B cell (primary cell): Measurements from ENCODE around the gene DLK2. TPM values are rescaled to one million over a fixed set of nuclear protein-coding genes. Genes with fewer than 3 reads are reported as not detected.
"Not testable (repeated sequence)": the region's sequence is repeated elsewhere in the genome, so short reads cannot be mapped to it uniquely, and the experiment has no call there.

Experiments
- ATAC-seq: fragments of 200-7000 bp; cut with Tn5 transposase; one replicate; pipeline ENCODE4 v1.10.0; 2021; ENCODE audit warnings: low read depth, mild to moderate bottlenecking, moderate number of reproducible peaks, moderate library complexity
- CTCF ChIA-PET: fragments of 350-600 bp; sonication (Branson Sonifier 250); formaldehyde crosslinking; loops from one replicate; lab custom pipeline; 2021; ENCODE audit warnings: antibody characterized with exemption, inconsistent platforms; lab: Charles Lee
- POLR2A ChIA-PET: fragments of 350-600 bp; sonication (Branson Sonifier 250); formaldehyde crosslinking; loops from one replicate; lab custom pipeline; 2021; ENCODE audit warnings: antibody characterized with exemption; lab: Charles Lee
- DNase-seq: peaks from one replicate; pipeline ENCODE4 v3.0.0; 2013
- H2AFZ ChIP-seq: 2 replicates; pipeline ENCODE4 v1.6.1; 2012; ENCODE audit warnings: mild to moderate bottlenecking, low read depth, low read length; ENCODE audit not compliant: insufficient read depth, poor library complexity, severe bottlenecking
- H3K27ac ChIP-seq, 2 donors: 1 replicate in 1 of 2; 2 replicates in 1 of 2; pipeline ENCODE4 v1.5.1; 2012 to 2013; ENCODE audit warnings: low read length in 2 of 2, mild to moderate bottlenecking in 2 of 2, moderate library complexity in 1 of 2
- H3K27me3 ChIP-seq, 4 experiments: fragments of 200-600 bp in 1 of 4; sonication (generic) in 1 of 4; replicated peaks in 1 of 4; 1 replicate in 2 of 4; 2 replicates in 2 of 4; pipeline versions ENCODE4 v1.6.1 to v1.7.0; 2013 to 2016; ENCODE audit warnings: low read length in 3 of 4, mild to moderate bottlenecking in 2 of 4, mixed read lengths in 1 of 4, moderate library complexity in 1 of 4; ENCODE audit not compliant: insufficient read depth in 4 of 4, control insufficient read depth in 3 of 4; ENCODE audit errors: control extremely low read depth in 1 of 4
- H3K36me3 ChIP-seq, 2 experiments: replicated peaks in 1 of 2; 1 replicate in 1 of 2; 2 replicates in 1 of 2; pipeline versions ENCODE4 v1.6.1 to v1.7.1; 2013; ENCODE audit warnings: low read length in 1 of 2; ENCODE audit not compliant: insufficient read depth in 2 of 2, control insufficient read depth in 1 of 2; ENCODE audit errors: control extremely low read depth in 1 of 2, extremely low read depth in 1 of 2
- H3K4me1 ChIP-seq, 2 donors: fragments of 200-600 bp in 1 of 2; sonication (generic) in 1 of 2; 1 replicate in 1 of 2; 2 replicates in 1 of 2; pipeline versions ENCODE4 v1.5.1 to v1.6.1; 2013 to 2017; ENCODE audit warnings: low read length in 2 of 2; ENCODE audit not compliant: control insufficient read depth in 2 of 2, insufficient read depth in 2 of 2
- H3K4me2 ChIP-seq: replicated peaks from 2 replicates; pipeline ENCODE3; 2012; ENCODE audit warnings: mild to moderate bottlenecking, low read depth, low read length; ENCODE audit not compliant: poor library complexity, severe bottlenecking
- H3K4me3 ChIP-seq, 5 experiments: fragments of 200-600 bp in 1 of 5; sonication (generic) in 1 of 5; 1 replicate in 3 of 5; 2 replicates in 2 of 5; pipeline versions ENCODE4 v1.5.1 to v1.7.0; 2011 to 2016; ENCODE audit warnings: low read length in 4 of 5, mild to moderate bottlenecking in 4 of 5, low read depth in 2 of 5, control low read depth in 1 of 5, moderate library complexity in 1 of 5; ENCODE audit not compliant: insufficient read depth in 1 of 5; ENCODE audit errors: control extremely low read depth in 1 of 5, extremely low read depth in 1 of 5
- H3K79me2 ChIP-seq: fragments of 200-600 bp; sonication (generic); one replicate; pipeline ENCODE4 v1.6.0; 2016; ENCODE audit warnings: low read length; ENCODE audit not compliant: control insufficient read depth, insufficient read depth
- H3K9ac ChIP-seq: fragments of 200-600 bp; sonication (generic); 2 replicates; pipeline ENCODE4 v1.6.1; 2017; ENCODE audit warnings: mild to moderate bottlenecking, low read length, moderate library complexity
- H3K9me3 ChIP-seq, 3 donors: one replicate each; pipeline versions ENCODE4 v1.6.1 to v1.7.1; 2013; ENCODE audit warnings: low read length in 2 of 3; ENCODE audit not compliant: control insufficient read depth in 2 of 3, insufficient read depth in 1 of 3; ENCODE audit errors: control extremely low read depth in 1 of 3
- H4K20me1 ChIP-seq: 2 replicates; pipeline ENCODE4 v1.6.0; 2012; ENCODE audit warnings: mild to moderate bottlenecking, low read length; ENCODE audit not compliant: insufficient read depth, control insufficient read depth, poor library complexity, severe bottlenecking
- H3K27ac Mint-ChIP-seq: one replicate; pipeline ENCODE4 v1.8.0; 2021; ENCODE audit warnings: mixed read lengths
- H3K27me3 Mint-ChIP-seq: one replicate; pipeline ENCODE4 v1.8.0; 2021; ENCODE audit warnings: mixed read lengths
- H3K4me1 Mint-ChIP-seq: one replicate; pipeline ENCODE4 v1.8.0; 2021; ENCODE audit warnings: mixed read lengths
- H3K4me3 Mint-ChIP-seq: one replicate; pipeline ENCODE4 v1.8.0; 2021; ENCODE audit warnings: mixed read lengths
- H3K9me3 Mint-ChIP-seq: one replicate; pipeline ENCODE4 v1.8.0; 2022; ENCODE audit warnings: mixed read lengths; ENCODE audit not compliant: insufficient read depth
- EZH2 ChIP-seq: IDR thresholded peaks from 2 replicates; pipeline ENCODE4 v1.6.1; 2012; ENCODE audit warnings: borderline replicate concordance, low read depth, mild to moderate bottlenecking, moderate library complexity, low read length; ENCODE audit not compliant: insufficient read depth, poor library complexity, severe bottlenecking
- WGBS: methylation state at CpG from one replicate; pipeline ENCODE4 v1.1.5; 2013; ENCODE audit warnings: missing lambda C conversion rate; ENCODE audit not compliant: insufficient coverage; 5-methylcytosine and 5-hydroxymethylcytosine counted together
- intact Hi-C: fragments of 100-400 bp; cut with micrococcal nuclease; formaldehyde crosslinking; loops from one replicate; pipeline ENCODE4 v1.10.0; 2022
- polyA plus RNA-seq: library from polyadenylated mRNA; depleted of rRNA; stranded (reverse); fragments of >200 nt; gene quantifications from 2 replicates; pipeline ENCODE4 v1.2.3, GENCODE V29; 2012
- total RNA-seq, 2 donors: library from RNA; stranded (reverse); fragments of 120-200 nt in 1 of 2; gene quantifications; 1 replicate in 1 of 2; 2 replicates in 1 of 2; pipeline versions ENCODE4 v1.2.3 to v1.2.4, GENCODE V29; 2013 to 2022
- TF ChIP-seq, protein P1 (sequence below): fragments of 200-600 bp; IDR thresholded peaks from one replicate; pipeline ENCODE4 v1.8.0; 2022; ENCODE audit warnings: antibody characterized with exemption, mild to moderate bottlenecking

DLK2 gene
- total and polyA plus RNA-seq, 2 donors (not counting 1 experiment from before 2014, with no cell fraction given), result 0.34 TPM; not detected in 1

GRCh38 chr6:43500921-43501320 lies 45.6 kb upstream of the DLK2 start:
- H3K4me1 ChIP-seq, result no peaks in the 10 kb centered on the region
- H3K9ac ChIP-seq, result no peak overlapping the region
- Mint-ChIP-seq H3K9me3 (no peaks in the 10 kb centered on the region), H3K27ac (no peak overlapping the region), H3K4me3 (no peak overlapping the region), H3K4me1 (no peaks in the 10 kb centered on the region), H3K27me3 (no peaks in the 10 kb centered on the region)
- WGBS, result 100% methylated on average over 2 of the region's 3 CpGs
- H3K27ac ChIP-seq, result no peak overlapping the region
- no peaks in the 10 kb centered on the region for H4K20me1 ChIP-seq
- POLR2A ChIA-PET, result no interaction called here
- DNase-seq, result no peak
- H3K4me2 ChIP-seq, result no peak overlapping the region
- CTCF ChIA-PET, result interaction anchor here (0.5 to 3.2 kb wide), 4 partner anchors 9 to 693 kb away, joined by 3 to 11 read pairs (median 3); partner anchors contain the start of gene LRRC73
- H3K9me3 ChIP-seq, result no peaks in the 10 kb centered on the region
- TF ChIP-seq, protein P1, sequence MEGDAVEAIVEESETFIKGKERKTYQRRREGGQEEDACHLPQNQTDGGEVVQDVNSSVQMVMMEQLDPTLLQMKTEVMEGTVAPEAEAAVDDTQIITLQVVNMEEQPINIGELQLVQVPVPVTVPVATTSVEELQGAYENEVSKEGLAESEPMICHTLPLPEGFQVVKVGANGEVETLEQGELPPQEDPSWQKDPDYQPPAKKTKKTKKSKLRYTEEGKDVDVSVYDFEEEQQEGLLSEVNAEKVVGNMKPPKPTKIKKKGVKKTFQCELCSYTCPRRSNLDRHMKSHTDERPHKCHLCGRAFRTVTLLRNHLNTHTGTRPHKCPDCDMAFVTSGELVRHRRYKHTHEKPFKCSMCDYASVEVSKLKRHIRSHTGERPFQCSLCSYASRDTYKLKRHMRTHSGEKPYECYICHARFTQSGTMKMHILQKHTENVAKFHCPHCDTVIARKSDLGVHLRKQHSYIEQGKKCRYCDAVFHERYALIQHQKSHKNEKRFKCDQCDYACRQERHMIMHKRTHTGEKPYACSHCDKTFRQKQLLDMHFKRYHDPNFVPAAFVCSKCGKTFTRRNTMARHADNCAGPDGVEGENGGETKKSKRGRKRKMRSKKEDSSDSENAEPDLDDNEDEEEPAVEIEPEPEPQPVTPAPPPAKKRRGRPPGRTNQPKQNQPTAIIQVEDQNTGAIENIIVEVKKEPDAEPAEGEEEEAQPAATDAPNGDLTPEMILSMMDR, result no peak
- no peak for TF ChIP-seq EZH2
- H3K36me3 ChIP-seq, result peaks cover 0 to 71% of the 10 kb centered on the region in 2 experiments
- intact Hi-C loops, result no loop called here
- peaks cover 3% of the 10 kb centered on the region for H3K79me2 ChIP-seq
- no peak overlapping the region for H3K4me3 ChIP-seq
- ATAC-seq, result no peak
- H3K27me3 ChIP-seq, result no peaks in the 10 kb centered on the region
- H2AFZ ChIP-seq, result no peak overlapping the region

DNA sequence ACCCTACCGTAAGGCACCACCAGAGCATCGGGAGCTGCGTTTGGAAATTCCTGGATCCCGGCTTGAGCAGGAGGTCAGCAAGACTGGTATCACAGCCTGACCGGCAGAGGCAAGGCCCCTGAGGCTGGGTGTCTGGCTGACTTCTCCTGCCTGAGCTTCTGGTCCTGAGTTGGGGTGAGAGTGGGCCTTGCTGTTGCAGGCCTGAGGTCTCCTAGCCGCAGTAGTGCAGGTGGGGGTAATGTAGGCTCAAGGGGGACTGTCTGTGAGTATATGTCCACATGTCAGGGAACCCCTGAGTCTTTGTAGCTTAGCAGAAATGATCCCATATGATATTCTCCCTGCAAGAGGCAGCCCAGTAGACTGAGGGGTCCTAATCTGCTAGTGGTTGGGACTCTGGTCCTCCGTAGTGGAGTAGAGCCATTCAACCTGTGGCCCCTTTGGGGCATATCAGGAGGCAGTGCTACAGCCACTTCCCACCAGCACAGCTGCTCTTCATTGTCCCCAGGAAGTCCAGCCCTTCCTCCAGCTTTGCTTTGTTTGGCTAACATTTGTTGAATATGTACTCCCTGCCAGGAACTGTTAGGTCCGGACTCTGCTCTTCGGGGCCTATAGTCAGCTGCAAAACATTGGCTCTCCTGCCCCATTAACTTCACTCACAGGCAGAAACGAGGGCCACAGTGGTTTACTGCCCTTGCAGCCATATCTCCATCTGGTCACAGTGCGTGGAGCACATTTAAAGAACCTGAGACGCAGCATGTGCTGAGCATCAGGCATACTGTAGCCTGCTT lies 43.9 kb upstream of the DLK2 start:
- Mint-ChIP-seq H3K4me3 (no peak overlapping the region), H3K27me3 (no peaks in the 10 kb centered on the region), H3K9me3 (no peaks in the 10 kb centered on the region), H3K4me1 (peaks cover 7% of the 10 kb centered on the region), H3K27ac (no peak overlapping the region)
- H2AFZ ChIP-seq, result no peak overlapping the region
- no peaks in the 10 kb centered on the region for H3K9me3 ChIP-seq
- ChIA-PET POLR2A (no interaction called here), CTCF (interaction anchor here (1.2 to 3.2 kb wide), 3 partner anchors 8 to 11 kb away, joined by 3 to 11 read pairs (median 8); partner anchors contain the start of gene LRRC73)
- TF ChIP-seq EZH2, result no peak
- TF ChIP-seq, protein P1, result no peak
- H3K79me2 ChIP-seq, result peaks cover 10% of the 10 kb centered on the region
- no peaks in the 10 kb centered on the region for H4K20me1 ChIP-seq
- peaks cover 0 to 6% of the 10 kb centered on the region in 2 donors for H3K4me1 ChIP-seq
- no peak overlapping the region for H3K9ac ChIP-seq
- DNase-seq, result no peak
- H3K27me3 ChIP-seq, result no peaks in the 10 kb centered on the region
- no peak for ATAC-seq
- 95% methylated on average over 12 of the region's 12 CpGs for WGBS
- peaks cover 0 to 72% of the 10 kb centered on the region in 2 experiments for H3K36me3 ChIP-seq
- intact Hi-C loops, result no loop called here
- no peak overlapping the region for H3K4me2 ChIP-seq
- no peak overlapping the region for H3K4me3 ChIP-seq
- no peak overlapping the region for H3K27ac ChIP-seq

- WGBS, result 100% methylated on average over 4 of the region's 5 CpGs
- intact Hi-C loops, H3K9ac ChIP-seq, H2AFZ ChIP-seq, H3K9me3 ChIP-seq, H3K27me3 ChIP-seq, H3K4me3 ChIP-seq, H3K4me3 Mint-ChIP-seq, H3K27ac ChIP-seq, H3K27ac Mint-ChIP-seq, H4K20me1 ChIP-seq, DNase-seq, H3K27me3 Mint-ChIP-seq, H3K9me3 Mint-ChIP-seq, H3K4me2 ChIP-seq, H3K4me1 ChIP-seq, ATAC-seq, POLR2A ChIA-PET: not testable (repeated sequence)
- Histone ChIP-seq H3K79me2 (peaks cover 16% of the 10 kb centered on the region), H3K36me3 (peaks cover 0 to 68% of the 10 kb centered on the region in 2 experiments)
- peaks cover 10% of the 10 kb centered on the region for H3K4me1 Mint-ChIP-seq
- CTCF ChIA-PET, result interaction anchor here (1.9 kb wide), 1 partner anchor 9 kb away, joined by 8 read pairs; no protein-coding TSS in a partner anchor
Observed at GRCh38 chr6:43498291-43498690, 42.9 kb upstream of the DLK2 start.
